NCI-H2081 (cell line): ENCODE measurements around the gene IGFBP5.

Experiments
- DNase-seq, 2 experiments: peaks; one replicate each; lab custom pipeline; 2025; lab: John Stamatoyannopoulos, UW

The IGFBP5 gene

DNA sequence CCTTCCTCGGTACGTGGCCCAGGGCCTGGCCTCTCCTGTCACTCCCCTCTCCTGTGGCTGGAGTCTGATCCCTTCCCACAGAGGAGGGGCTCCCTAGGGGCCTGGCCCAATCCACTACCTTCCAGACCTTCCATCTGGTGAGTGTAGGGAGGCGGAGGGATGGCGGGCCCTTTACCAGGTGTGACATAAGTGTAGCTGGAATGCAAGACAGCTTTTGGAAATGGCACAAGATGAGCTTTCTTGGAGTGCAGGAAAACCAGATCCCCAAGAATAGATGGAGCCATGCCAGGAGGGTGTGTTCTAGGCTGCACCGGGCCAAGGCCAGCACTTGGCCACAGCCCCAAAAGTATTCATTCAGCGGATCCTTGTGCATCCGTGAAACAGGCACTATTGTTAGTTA is 30.1 kb downstream of the IGFBP5 start:
- DNase-seq: no peak

DNA sequence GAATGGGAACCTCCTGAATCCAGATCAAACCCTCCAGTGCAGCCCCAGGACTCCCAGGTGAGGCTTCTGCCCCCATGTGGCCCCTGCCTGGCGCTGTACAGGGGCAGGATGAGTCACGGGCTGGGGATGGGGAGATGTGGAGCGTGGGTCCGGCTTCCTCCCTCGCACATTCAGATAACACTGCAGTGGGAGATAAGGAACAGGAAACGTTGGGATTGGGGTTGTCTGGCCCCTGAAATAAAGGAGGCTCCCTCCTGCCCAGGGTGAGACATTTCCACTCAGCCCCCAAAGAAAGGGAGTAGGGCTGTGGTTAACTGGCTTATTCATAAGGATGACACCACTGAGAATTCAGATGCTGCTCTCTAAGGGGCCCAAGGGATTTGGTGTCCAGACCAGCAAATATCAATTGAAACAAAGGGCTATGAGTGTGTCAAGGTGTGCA is 30.7 kb downstream of the IGFBP5 start:
- DNase-seq: no peak

DNA sequence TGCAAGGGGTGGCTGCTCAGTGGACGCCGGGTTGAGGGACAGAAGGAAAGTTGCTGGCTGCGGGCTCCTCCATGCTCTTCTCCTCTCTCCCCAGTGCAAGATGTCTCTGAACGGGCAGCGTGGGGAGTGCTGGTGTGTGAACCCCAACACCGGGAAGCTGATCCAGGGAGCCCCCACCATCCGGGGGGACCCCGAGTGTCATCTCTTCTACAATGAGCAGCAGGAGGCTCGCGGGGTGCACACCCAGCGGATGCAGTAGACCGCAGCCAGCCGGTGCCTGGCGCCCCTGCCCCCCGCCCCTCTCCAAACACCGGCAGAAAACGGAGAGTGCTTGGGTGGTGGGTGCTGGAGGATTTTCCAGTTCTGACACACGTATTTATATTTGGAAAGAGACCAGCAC is 31.5 kb downstream of the IGFBP5 start:
- DNase-seq: no peak

DNA sequence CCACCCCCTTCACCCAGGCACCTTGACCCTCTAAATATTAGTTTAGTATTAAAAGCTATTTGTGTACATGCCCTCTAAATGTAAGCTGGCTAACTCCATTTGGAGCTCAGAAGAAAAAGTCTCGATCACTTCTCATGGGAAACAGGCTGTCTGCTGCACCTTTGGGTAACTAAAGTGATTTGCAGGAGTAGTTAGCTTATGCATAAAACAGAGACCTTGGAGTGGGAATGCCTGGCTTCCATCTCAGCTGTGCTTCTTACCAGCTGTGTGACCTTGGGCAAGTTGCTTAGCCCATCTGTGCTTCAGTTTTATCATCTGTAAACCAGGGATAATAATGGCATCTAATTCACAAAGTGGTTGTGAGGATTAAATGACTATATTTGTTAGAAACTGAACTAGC is 32.2 kb downstream of the IGFBP5 start:
- DNase-seq: no peak

DNA sequence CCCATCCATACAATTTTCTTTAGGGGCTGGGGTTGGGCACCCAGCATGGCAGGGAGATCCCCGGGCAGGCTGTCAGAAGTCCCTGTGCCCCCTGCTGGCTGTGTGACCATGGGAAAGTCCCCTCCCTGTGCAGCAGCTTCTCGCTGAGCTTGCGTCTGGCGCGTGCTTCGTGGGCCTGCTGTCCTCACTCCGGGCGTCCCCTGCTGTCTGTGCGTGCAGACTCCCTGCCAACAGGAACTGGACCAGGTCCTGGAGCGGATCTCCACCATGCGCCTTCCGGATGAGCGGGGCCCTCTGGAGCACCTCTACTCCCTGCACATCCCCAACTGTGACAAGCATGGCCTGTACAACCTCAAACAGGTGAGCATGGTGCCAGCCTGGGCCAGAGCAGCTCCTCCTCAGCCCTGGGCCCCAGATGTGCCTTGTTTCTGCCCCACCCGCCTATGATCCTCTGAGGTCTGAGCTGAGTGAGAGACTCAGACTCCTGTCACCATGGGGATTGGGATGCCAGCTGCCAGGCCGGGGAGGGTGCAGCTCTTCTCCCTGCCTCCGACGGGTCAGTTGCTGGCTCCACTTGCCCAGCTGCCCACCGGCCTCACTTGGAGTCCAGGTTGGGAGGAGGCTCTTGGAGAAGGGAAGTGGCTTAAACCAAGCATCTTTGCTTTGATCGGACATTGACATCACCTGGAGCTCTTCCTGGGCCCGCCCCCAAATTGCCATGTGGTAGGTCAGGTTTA is 33.5 kb downstream of the IGFBP5 start:
- no peak for DNase-seq

DNA sequence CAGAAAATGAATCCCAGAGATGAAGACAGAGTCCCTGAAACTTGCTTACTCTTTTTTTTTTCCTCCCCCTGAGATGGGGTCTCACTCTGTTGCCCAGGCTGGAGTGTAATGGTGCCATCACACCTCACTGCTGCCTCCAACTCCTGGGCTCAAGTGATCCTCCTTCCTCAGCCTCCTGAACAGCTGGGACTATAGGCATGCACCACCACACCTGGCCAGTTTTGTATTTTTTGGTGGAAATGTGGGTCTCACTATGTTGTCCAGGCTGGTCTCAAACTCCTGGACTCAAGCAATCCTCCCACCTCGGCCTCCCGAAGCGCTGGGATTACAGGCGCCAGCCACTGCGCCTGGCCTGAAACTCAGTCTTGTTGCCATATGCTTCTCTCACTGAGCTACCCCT is 34.3 kb downstream of the IGFBP5 start:
- DNase-seq: no peak

DNA sequence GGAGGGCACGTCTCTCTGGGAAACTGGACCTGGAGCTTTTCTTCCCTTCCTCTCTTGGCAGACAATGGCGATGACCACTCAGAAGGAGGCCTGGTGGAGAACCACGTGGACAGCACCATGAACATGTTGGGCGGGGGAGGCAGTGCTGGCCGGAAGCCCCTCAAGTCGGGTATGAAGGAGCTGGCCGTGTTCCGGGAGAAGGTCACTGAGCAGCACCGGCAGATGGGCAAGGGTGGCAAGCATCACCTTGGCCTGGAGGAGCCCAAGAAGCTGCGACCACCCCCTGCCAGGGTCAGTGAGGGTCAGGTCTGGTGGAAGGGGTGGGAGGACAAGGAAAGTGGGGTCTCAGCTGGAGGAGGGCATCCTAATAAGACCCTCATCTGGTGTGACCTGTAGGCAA is 34.9 kb downstream of the IGFBP5 start:
- no peak for DNase-seq

DNA sequence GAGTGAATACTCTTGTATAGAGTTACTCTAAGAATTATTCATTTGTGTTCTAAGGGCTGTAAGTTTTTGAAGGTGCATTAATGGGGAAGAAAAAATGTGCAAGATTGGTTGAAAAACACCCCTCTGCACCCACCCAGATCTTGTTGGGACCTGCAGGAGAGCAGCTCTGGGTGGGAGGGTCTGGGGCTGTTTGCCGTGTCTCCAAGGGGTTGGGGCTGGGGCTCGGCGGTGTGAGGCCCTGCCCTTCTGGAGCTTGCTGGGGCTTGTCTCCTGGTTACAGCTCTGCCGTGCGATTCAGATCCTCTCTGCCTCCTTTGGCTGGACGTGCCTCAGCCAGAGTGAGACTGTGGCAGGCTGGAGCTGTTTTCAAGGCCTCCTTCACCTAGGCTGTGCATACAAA is 36.1 kb downstream of the IGFBP5 start:
- no peak for DNase-seq

DNA sequence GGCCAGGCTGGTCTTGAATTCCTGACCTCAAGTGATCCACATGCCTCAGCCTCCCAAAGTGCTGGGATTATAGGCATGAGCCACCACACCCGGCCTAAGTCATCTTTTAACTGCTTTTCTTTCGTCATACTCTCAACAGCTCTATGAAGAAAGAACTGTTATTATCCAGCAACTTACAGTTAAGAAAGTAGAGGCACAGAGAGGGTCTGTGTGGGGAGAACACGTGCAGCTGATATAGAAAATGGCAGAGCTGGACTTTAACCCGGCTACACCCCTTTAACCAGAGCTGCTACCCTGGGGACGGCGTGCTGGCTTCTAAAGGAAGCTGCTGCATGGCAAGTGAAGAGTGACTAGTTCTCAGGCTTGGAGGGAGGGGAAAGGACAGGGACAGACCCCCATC is 36.6 kb downstream of the IGFBP5 start:
- no peak for DNase-seq

DNA sequence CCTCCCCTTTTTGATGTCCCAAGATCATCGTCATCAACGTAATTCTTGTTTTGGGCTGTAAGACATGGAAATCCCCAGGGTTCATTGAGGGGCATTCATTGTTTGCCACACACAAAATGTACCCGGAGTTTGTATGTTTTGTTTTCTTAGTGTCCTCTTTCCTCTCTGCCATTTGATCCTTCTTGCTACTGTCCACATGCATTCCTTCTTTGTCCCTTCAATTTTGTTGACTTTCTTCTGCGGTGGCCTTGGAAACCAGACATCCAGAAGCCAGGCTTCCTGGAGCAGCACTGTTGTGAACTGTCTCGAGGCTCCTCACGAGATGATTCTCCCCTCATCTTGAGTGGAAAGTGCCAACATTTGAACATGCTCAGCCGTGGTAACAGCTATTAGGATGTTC is 37.4 kb downstream of the IGFBP5 start:
- DNase-seq: no peak

DNA sequence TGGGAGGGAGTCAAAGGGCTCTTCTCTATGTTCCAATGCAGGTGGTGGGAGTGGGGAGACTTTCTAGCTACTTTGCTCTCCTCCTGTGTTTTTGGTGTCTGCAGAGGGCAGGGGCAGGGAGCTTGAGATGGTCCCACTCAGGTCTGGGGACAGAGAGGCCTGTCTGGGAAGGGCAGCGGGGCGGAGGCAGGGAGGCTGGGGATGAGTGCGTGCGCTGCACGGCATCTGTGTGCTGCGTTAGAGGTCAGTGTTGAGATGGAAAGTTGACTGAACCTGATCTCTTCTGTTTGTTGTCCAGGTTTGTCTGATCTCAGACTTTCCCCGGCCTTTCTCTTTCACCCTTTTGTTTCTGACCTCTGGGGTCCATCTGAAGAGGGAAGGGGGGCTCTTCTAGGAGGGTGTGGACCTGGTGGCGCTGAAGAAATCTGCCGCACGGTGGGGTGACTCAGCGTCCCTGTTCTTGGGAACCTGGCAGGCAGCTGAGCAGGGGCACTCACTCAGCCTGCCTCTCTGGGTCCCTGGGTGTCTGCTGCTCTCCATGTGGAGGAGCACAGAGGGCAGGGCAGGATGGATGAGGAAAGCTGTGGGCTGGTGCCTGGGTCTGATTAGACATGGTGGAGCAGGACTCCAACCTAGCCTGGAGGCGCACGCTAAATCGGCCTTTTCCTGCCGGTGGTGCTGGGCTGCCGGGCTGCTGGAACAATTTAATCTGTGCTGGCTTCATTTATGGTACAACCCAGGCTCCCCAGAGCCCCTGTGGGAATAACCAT is 38.1 kb downstream of the IGFBP5 start:
- no peak for DNase-seq

DNA sequence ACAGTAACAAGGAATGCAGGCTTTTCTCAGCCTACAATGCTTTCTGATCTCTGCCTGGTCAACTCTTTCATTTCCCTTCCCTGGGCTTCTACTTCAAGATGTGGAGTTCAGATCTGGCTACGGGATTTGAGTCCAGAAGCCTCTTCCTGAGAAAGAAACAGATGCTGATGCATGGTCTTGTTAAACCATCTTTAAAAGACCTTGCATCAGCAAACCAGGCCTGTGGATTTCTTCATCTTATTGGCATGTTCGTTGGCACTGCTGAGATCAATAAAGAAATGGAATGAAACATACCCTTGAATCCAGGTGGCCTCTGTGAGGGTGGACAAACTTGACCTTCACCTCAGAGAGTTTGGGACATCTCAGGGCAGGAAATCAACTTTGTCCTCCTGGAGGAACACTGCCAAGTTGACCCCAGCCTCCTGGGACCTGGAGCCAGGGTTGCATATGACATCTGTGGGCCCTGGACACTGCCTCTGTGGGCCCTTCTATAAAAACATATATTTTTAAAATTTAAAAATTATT is 40.8 kb downstream of the IGFBP5 start:
- DNase-seq: no peak

DNA sequence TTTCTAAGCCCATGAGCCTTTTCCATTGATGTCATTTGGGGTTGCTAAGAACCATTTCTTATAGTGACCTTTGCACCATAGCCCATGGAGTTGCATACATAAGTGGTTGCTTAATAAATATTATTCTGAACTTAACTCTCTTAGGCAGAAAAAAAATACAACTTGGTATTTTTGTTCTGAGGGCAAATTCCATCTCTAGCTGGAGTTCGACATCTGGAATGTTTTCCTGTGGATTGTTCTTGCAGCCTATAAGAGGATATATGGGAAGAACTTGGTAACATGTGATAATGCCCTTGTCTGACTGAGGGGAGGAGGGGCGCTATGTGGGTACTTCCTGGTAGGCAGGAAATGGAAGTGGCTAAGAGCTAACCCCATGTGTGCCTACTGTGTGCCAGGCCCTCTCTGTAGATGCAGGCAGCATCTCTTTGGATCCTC is 41.4 kb downstream of the IGFBP5 start:
- no peak for DNase-seq

DNA sequence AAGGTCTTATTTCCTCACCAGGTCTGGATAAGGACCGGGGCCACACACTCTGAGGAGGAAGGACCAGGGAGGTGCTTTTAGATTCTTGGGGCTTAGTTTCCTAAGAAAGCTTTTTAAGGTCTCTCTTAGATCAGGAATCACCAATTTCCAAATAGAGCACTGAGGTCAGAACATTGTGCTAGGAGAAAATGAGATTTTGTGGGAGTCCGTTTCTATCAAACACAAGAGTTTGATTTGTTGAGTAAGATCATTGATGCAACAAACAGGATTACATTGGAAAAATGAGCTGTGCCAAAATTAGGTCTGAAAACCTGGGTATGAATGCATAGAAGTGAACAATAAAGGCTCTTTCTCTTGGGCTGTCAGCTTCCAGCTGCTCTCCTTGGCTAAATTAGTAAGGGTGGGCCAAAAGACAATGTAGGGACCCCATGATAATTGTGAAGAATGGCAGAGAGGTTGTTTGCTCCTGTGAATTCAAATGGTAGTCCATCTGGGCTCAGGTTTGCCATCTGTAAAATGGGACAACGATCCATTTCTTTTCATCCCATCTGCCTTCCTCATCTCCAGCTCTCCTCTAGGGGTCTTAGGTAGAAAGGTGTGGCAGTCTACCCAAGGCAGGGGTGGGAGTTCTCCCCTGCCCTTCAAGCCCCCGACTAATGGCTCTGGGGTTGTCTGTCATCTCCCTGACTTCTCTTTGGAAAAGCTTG is 42.1 kb downstream of the IGFBP5 start:
- DNase-seq: no peak

DNA sequence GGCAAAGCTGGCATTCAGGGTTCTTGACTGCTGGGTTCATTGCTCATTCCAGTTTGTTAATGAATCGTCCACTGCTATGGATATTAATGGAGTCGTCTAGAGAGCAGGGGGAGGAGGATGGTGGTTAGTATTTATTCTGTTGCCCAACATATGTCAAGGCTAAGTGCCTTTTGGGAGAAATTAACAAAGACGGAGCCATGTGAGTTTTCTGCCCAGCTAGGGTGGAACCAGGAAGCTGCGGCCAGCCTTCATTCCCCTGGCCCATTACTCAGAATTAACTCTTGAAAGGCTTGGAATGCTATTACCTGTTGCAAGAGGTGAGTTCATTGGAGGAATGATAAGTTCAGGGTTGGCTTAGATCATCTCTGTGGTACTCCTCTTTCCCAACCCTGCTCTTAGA is 42.8 kb downstream of the IGFBP5 start:
- DNase-seq: no peak

DNA sequence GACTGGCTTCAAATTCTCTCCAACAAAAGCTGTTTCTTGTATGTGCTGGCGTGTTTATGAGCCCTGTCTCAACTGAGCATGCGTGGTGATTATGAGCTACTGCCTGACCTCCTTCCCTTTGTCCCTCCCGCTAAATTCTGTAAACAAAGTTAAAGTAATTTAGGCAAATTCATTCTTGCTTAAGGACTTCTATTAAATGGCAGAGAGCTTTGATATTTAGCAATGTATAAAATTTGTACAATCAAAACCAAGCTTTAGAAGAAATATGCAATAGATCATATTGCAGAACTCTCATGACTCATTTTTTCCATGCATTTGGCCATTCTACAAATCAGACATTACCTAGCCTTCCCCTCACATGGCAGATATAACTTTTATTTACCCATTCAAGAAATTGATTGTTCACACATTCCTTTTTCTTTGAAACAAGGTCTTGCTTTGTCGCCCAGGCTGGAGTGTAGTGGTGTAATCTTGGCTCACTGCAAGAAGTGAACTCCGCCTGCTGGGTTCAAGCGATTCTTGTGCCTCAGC is 43.9 kb downstream of the IGFBP5 start:
- DNase-seq: no peak

DNA sequence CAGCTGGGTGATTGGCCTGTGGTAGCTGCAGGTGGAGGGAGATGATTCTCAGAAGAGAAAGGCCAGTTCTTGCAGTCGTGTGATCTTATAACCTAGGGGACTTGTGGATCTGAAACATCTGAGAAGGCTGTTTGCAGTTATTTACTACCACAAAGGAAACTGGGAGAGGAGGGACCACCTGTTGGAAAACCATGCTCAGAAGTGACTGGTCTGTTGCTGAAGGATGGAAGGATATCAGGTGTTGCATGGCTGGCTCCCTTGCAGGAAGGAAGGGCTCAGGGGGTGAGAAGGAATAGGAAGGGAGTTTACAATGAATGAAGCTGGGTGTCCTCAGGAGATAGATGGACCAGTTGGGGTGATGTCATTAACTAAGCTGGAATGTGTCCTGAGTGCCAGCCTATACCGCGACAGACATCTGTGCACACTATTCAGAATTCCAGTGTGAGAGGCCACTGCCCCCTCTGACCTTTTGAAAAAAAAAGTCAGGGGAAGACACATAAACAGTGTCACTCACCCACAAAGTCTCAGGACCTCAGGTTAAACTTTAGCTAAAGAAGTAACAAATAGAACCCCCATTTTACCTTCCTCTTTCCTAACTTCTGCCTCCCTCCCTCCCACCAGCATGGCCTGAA is 44.6 kb downstream of the IGFBP5 start:
- no peak for DNase-seq

DNA sequence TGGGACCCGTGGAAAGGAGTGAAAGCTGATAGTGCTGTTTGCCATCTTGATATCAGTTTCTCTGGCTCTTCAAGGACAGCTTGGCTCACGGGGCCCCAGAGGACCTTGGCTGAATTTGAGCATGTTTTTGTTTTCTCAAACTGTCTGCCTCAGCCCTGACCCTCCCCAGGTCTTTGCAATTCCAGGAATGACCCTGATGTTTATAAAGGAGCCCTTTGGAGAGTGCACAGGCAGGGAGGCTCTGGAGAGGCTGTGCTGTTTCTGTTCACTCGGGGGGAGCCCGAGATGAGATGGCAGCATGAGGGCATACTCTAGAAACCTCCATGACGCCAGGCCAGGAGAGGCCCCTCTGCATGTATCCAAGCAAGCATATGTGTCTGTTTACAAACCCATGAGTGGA is 45.8 kb downstream of the IGFBP5 start:
- DNase-seq: no peak

DNA sequence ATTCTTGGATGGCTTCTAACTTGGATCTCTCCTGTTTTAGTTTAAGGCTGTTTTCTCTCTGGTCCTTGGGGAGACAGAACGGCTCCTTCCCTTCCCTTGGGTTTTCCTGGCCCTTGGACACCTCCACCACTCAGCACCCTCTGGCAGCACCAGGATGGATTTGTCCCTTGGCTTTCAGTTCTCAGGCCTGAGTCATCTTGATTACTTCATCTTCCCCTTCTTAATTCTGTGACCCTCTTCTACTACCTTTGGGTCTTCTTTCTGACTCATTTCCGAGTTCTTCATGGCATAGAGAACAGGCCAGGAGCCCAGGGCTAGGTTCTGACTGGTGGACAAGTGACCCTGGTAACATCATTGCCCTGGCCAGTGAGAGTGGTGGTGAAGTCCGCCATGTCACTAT is 47.2 kb downstream of the IGFBP5 start:
- DNase-seq: no peak

DNA sequence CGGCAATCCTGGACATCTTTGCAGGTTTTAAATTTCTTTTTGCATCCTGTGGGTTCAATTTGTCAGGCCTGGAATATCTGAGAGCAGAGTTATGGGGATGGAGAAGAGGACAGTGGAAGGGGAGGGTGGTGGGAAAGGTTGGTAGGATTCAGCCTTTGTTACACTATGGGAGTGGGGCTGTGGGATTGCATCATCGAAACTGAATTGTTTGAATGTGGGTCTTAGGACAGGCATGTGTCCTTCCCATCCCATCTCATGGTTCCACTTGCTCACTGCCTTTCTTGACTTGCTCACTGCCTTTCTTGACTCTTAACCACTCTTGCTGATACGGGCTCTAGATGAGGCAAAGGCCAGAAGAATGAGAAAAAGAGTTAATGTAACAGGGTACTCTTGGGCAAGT is 49.2 kb downstream of the IGFBP5 start:
- DNase-seq: no peak

DNA sequence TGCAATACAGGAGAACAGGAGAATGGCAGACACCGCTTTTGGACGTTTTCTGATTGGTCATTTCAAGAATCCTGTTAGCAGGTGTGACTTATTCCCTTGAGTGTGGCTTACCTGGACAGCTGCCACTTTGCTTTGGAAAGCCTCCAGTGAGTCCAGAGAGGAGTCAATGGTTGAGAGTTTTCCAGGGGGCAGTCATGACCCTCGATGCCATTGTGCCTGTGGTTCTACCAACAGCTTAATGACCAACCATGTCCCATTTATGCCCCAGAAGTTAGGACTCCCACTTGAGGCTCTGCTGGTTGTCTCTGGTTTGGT is 49.8 kb downstream of the IGFBP5 start:
- no peak for DNase-seq
